ENCODE results near the gene TP53TG5. TPM values are rescaled to one million over a fixed set of nuclear protein-coding genes. Genes with fewer than 3 reads are reported as not detected.

Gene TP53TG5
- total RNA-seq, 1 experiment from 2014 or later, result 0.69 TPM

DNA sequence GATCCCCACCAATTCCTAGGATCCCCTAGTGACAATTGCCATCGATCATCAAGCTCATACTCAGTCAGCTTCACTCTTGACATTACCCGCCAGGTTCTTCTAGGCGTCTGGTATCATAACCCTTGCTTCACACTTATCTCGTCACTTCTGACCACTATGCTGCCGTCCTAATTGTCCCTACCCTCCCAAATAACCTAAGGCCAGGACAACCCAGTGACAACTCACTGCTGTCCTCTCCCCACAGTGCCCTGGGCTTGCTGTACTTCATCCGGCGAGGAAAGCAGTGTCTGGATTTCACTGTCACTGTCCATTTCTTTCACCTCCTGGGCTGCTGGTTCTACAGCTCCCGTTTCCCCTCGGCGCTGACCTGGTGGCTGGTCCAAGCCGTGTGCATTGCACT is 11.5 kb downstream of the TP53TG5 start:
- H3K27ac ChIP-seq (ENCODE audit: low read depth, low read length, poor library complexity, severe bottlenecking), result no peak overlapping the region
- no peaks in the 10 kb centered on the region for H3K27me3 ChIP-seq (replicated peaks; ENCODE audit: insufficient read depth, low read depth, low read length, poor library complexity)
- no TSS peak for BruUV-seq (replicated peaks)
- no peak for TF ChIP-seq EZH2 (IDR thresholded peaks at IDR 0.05; ENCODE audit: borderline replicate concordance, low read depth, low read length, poor library complexity, severe bottlenecking)
- TF ChIP-seq, protein P1, sequence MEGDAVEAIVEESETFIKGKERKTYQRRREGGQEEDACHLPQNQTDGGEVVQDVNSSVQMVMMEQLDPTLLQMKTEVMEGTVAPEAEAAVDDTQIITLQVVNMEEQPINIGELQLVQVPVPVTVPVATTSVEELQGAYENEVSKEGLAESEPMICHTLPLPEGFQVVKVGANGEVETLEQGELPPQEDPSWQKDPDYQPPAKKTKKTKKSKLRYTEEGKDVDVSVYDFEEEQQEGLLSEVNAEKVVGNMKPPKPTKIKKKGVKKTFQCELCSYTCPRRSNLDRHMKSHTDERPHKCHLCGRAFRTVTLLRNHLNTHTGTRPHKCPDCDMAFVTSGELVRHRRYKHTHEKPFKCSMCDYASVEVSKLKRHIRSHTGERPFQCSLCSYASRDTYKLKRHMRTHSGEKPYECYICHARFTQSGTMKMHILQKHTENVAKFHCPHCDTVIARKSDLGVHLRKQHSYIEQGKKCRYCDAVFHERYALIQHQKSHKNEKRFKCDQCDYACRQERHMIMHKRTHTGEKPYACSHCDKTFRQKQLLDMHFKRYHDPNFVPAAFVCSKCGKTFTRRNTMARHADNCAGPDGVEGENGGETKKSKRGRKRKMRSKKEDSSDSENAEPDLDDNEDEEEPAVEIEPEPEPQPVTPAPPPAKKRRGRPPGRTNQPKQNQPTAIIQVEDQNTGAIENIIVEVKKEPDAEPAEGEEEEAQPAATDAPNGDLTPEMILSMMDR (conservative IDR thresholded peaks at IDR 0.05; ENCODE audit: low read depth, low read length), result no peak
- intact Hi-C loops (cut with micrococcal nuclease; ENCODE audit: unreplicated experiment), result no loop called here
- DNase-seq (ENCODE audit: low spot score), result no peak
- CTCF ChIA-PET, result no interaction called here
- no peaks in the 10 kb centered on the region for H3K9me3 ChIP-seq (ENCODE audit: low read depth, low read length, poor library complexity, severe bottlenecking)
- H3K36me3 ChIP-seq (ENCODE audit: insufficient read depth, low read length, poor library complexity, severe bottlenecking), result peaks cover 17% of the 10 kb centered on the region
- peaks cover 11% of the 10 kb centered on the region for H3K4me1 ChIP-seq (ENCODE audit: insufficient read depth, low read length, poor library complexity, severe bottlenecking)
- no peak overlapping the region for H3K4me3 ChIP-seq (ENCODE audit: low read depth, low read length, poor library complexity, severe bottlenecking)
- POLR2A ChIA-PET (ENCODE audit: low non-redundant PET), result no interaction called here

DNA sequence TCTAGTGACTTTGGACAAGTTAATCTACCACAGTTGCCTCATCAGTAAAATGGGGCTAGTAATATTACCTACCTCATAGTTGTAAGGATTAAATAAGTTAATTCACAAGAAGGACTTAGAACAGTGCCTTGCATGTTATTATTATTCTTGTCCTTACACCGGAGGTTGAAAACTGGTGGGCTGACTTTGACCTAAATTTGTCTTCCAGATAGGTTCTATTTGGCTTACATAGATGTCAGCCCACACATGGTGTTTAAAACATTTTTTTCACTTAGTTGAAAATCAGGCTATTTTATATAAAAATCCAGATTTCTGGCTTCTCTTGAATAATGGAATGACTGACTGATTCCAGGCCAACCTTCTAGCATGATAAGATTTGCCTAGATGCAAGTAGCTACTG is 11.9 kb downstream of the TP53TG5 start:
- POLR2A ChIA-PET (ENCODE audit: low non-redundant PET), result no interaction called here
- intact Hi-C loops (cut with micrococcal nuclease; ENCODE audit: unreplicated experiment), result no loop called here
- H3K27ac ChIP-seq (ENCODE audit: low read depth, low read length, poor library complexity, severe bottlenecking), result no peak overlapping the region

DNA sequence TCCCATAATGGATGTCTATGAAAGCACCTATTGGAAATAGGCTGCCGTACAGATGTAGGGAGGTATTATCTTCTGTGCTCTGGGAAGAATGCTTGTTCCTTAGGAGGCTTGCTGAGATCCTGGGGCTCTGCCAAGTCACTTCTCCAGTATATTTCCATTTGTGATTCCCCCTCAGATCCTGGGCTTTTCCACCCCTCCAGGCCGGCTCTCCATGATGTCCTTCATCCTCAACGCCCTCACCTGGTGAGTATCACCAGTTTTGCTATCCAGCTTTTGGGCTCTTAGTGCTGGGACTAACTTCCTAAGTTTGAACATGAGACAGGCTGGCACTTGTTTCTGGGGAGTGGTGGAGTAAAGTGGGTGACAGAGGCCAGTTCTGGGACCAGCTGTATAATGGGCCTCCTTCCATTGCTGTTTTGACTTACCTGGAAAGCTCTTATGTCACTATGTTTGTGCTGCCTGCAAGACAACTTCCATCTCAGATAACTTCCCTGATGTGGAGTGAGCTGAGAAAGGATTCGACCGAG is 12.6 kb downstream of the TP53TG5 start:
- Histone ChIP-seq H3K4me3 (ENCODE audit: low read depth, low read length, poor library complexity, severe bottlenecking) (no peak overlapping the region), H3K27me3 (replicated peaks; ENCODE audit: insufficient read depth, low read depth, low read length, poor library complexity) (no peaks in the 10 kb centered on the region), H3K9me3 (ENCODE audit: low read depth, low read length, poor library complexity, severe bottlenecking) (no peaks in the 10 kb centered on the region), H3K4me1 (ENCODE audit: insufficient read depth, low read length, poor library complexity, severe bottlenecking) (peaks cover 11% of the 10 kb centered on the region), H3K27ac (ENCODE audit: low read depth, low read length, poor library complexity, severe bottlenecking) (no peak overlapping the region), H3K36me3 (ENCODE audit: insufficient read depth, low read length, poor library complexity, severe bottlenecking) (peaks cover 17% of the 10 kb centered on the region)
- CTCF ChIA-PET, result no interaction called here
- POLR2A ChIA-PET (ENCODE audit: low non-redundant PET), result no interaction called here
- intact Hi-C loops (cut with micrococcal nuclease; ENCODE audit: unreplicated experiment), result no loop called here
- no peak for DNase-seq (ENCODE audit: low spot score)
- TF ChIP-seq, protein P1 (conservative IDR thresholded peaks at IDR 0.05; ENCODE audit: low read depth, low read length), result no peak
- no peak for TF ChIP-seq EZH2 (IDR thresholded peaks at IDR 0.05; ENCODE audit: borderline replicate concordance, low read depth, low read length, poor library complexity, severe bottlenecking)
- no TSS peak for BruUV-seq (replicated peaks)

More for the DNA sequence above, 11.9 kb downstream of the TP53TG5 start:
- Histone ChIP-seq H3K4me1 (ENCODE audit: insufficient read depth, low read length, poor library complexity, severe bottlenecking) (peaks cover 11% of the 10 kb centered on the region), H3K27me3 (replicated peaks; ENCODE audit: insufficient read depth, low read depth, low read length, poor library complexity) (no peaks in the 10 kb centered on the region), H3K9me3 (ENCODE audit: low read depth, low read length, poor library complexity, severe bottlenecking) (no peaks in the 10 kb centered on the region), H3K36me3 (ENCODE audit: insufficient read depth, low read length, poor library complexity, severe bottlenecking) (peaks cover 17% of the 10 kb centered on the region), H3K4me3 (ENCODE audit: low read depth, low read length, poor library complexity, severe bottlenecking) (no peak overlapping the region)
- DNase-seq (ENCODE audit: low spot score), result no peak
- TF ChIP-seq EZH2 (IDR thresholded peaks at IDR 0.05; ENCODE audit: borderline replicate concordance, low read depth, low read length, poor library complexity, severe bottlenecking), result no peak
- TF ChIP-seq, protein P1 (conservative IDR thresholded peaks at IDR 0.05; ENCODE audit: low read depth, low read length), result no peak
- BruUV-seq (replicated peaks), result no TSS peak
- CTCF ChIA-PET, result no interaction called here
